Measurements from ENCODE around the gene NEURL1.
"Not testable (repeated sequence)": the region's sequence is repeated elsewhere in the genome, so short reads cannot be mapped to it uniquely, and the experiment has no call there.

NEURL1 gene

GRCh38 chr10:103502849-103503660, 9.6 kb downstream of the NEURL1 start:
- in situ Hi-C loops (cut with HindIII; ENCODE audit: low pct_unique_long_range_greater_than_20kb, low sequenced_read_pairs): no loop called here
- no peak for TF ChIP-seq JUND (IDR thresholded peaks at IDR 0.05; ENCODE audit: low read depth)
- DNase-seq (ENCODE audit: low read depth in 1 of 2, low spot score in 1 of 2): no peak

- DNase-seq (ENCODE audit: low read depth in 1 of 2, low spot score in 1 of 2); in situ Hi-C loops (cut with HindIII; ENCODE audit: low pct_unique_long_range_greater_than_20kb, low sequenced_read_pairs): not testable (repeated sequence)
Measured at GRCh38 chr10:103503777-103504176, 10.3 kb downstream of the NEURL1 start.

- in situ Hi-C loops (cut with HindIII; ENCODE audit: low pct_unique_long_range_greater_than_20kb, low sequenced_read_pairs): no loop called here
- no peak for DNase-seq (ENCODE audit: low read depth in 1 of 2, low spot score in 1 of 2)
- TF ChIP-seq JUND (IDR thresholded peaks at IDR 0.05; ENCODE audit: low read depth): no peak
Measured at GRCh38 chr10:103504181-103504783, 10.8 kb downstream of the NEURL1 start.

GRCh38 chr10:103506061-103506460, 12.6 kb downstream of the NEURL1 start:
- in situ Hi-C loops (cut with HindIII; ENCODE audit: low pct_unique_long_range_greater_than_20kb, low sequenced_read_pairs): no loop called here
- DNase-seq (ENCODE audit: low read depth in 1 of 2, low spot score in 1 of 2): no peak
- no peak for TF ChIP-seq JUND (IDR thresholded peaks at IDR 0.05; ENCODE audit: low read depth)

- in situ Hi-C loops (cut with HindIII; ENCODE audit: low pct_unique_long_range_greater_than_20kb, low sequenced_read_pairs): no loop called here
- no peak for TF ChIP-seq JUND (IDR thresholded peaks at IDR 0.05; ENCODE audit: low read depth)
- DNase-seq (ENCODE audit: low read depth in 1 of 2, low spot score in 1 of 2): no peak
Measured at GRCh38 chr10:103507235-103508191, 14.0 kb downstream of the NEURL1 start.

- no peak for TF ChIP-seq JUND (IDR thresholded peaks at IDR 0.05; ENCODE audit: low read depth)
- no peak for DNase-seq (ENCODE audit: low read depth in 1 of 2, low spot score in 1 of 2)
- in situ Hi-C loops (cut with HindIII; ENCODE audit: low pct_unique_long_range_greater_than_20kb, low sequenced_read_pairs): no loop called here
Measured at GRCh38 chr10:103510046-103510685, 16.7 kb downstream of the NEURL1 start.

GRCh38 chr10:103510791-103511752, 17.6 kb downstream of the NEURL1 start:
- DNase-seq (ENCODE audit: low read depth in 1 of 2, low spot score in 1 of 2): no peak
- TF ChIP-seq JUND (IDR thresholded peaks at IDR 0.05; ENCODE audit: low read depth): no peak
- in situ Hi-C loops (cut with HindIII; ENCODE audit: low pct_unique_long_range_greater_than_20kb, low sequenced_read_pairs): no loop called here

GRCh38 chr10:103512166-103512565, 18.7 kb downstream of the NEURL1 start:
- TF ChIP-seq JUND (IDR thresholded peaks at IDR 0.05; ENCODE audit: low read depth): no peak
- no peak for DNase-seq (ENCODE audit: low read depth in 1 of 2, low spot score in 1 of 2)
- in situ Hi-C loops (cut with HindIII; ENCODE audit: low pct_unique_long_range_greater_than_20kb, low sequenced_read_pairs): no loop called here

GRCh38 chr10:103512591-103513379, 19.3 kb downstream of the NEURL1 start:
- no peak for DNase-seq (ENCODE audit: low read depth in 1 of 2, low spot score in 1 of 2)
- no peak for TF ChIP-seq JUND (IDR thresholded peaks at IDR 0.05; ENCODE audit: low read depth)
- in situ Hi-C loops (cut with HindIII; ENCODE audit: low pct_unique_long_range_greater_than_20kb, low sequenced_read_pairs): no loop called here

- in situ Hi-C loops (cut with HindIII; ENCODE audit: low pct_unique_long_range_greater_than_20kb, low sequenced_read_pairs): no loop called here
- DNase-seq (ENCODE audit: low read depth in 1 of 2, low spot score in 1 of 2): no peak
- TF ChIP-seq JUND (IDR thresholded peaks at IDR 0.05; ENCODE audit: low read depth): no peak
Measured at GRCh38 chr10:103513380-103514060, 20.0 kb downstream of the NEURL1 start.
